Astrocyte (in vitro differentiated cells and primary cell): ENCODE results near the gene CRACDL.

ENCODE experiments used
- CTCF ChIP-seq: IDR thresholded peaks from 2 replicates; pipeline ENCODE4 v1.5.1; 2011; ENCODE audit warnings: low read depth, mild to moderate bottlenecking, inconsistent platforms, low read length, moderate library complexity; ENCODE audit not compliant: insufficient read depth
- EZH2 ChIP-seq: IDR thresholded peaks from 2 replicates; pipeline ENCODE4 v1.6.1; 2012; ENCODE audit warnings: mild to moderate bottlenecking, low read length, inconsistent platforms; ENCODE audit not compliant: insufficient read depth

DNA sequence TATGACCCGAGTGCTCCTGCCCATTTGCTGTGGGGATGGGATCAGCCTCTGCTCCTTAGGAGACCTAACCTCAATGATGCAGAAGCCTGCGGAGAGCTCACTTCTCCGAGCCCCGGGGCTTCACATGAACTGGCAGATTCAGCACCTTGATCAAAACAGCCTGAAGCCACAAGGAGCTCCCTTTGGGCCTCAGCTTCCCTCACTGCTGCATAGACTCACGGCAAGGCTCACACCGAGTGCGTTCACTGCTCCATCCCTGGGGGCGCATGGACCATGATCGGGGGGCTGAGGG lies 33.0 kb downstream of the CRACDL start:
- TF ChIP-seq CTCF (no peak), EZH2 (no peak)
